Activated gamma-delta T cell (primary cell): ENCODE results near the gene ASCL1.

Source experiments
- DNase-seq: peaks from one replicate; lab custom pipeline; 2025; lab: John Stamatoyannopoulos, UW

ASCL1 gene

GRCh38 chr12:102951841-102952240 lies 5.6 kb upstream of the ASCL1 start:
- no peak for DNase-seq

- DNase-seq: no peak
Measured at GRCh38 chr12:102953221-102953620, 4.3 kb upstream of the ASCL1 start.

DNA sequence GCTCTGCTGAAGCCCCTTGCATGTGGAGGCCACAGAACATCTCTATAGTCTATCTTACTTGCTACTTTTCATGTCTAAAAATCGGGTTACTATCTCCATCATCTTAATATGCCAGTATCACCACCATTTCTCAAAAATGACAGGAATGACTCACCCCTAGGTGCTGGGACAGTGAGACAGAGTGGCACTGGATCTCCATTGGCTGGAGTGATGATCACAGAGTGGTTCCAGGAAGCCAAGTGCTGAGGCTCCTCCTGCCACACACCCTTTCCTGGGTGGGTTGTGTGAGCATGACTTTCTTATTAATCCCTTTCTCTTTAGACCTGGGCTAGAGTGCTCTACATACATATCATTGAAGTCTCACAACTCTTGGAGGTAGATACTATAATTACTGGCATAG lies 3.3 kb upstream of the ASCL1 start:
- no peak for DNase-seq

DNA sequence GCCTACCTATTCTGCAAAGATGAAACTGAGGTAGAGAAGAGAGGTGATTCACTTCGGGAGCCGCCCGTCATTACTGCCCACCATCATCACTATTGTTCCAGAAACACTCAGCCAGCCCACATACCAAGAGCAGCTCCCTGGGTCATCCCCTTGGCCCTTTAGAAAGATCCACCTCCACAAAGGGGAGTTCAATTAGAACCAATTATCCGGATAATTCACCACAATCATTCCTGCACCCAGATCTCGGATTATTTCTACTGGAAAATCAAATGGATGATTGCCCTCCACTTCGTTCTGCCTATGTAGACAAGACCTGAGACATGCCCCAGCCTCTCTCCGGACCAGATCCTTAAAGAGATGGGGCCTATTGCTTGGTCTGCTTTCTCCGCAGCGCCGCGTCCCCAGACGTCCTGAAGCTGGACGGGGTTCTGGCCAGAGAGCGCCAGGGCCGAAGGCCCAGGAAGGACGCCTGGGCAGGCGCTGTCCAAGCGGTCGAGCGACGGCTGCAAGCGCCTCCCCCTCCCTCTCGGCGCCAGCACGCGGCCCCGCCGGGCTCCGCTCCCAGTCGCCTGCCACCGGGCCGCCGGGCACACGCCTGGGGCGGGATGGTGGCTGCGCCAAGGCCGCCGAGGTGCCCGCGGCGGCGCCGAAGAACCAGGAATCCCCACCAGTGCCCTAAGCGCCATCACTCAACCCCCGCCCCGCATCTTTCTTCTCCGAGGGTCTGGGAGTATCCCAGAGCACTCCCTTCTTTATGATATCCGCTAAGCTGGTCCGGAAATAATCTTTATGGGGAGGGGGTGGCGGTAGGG lies 1.3 kb upstream of the ASCL1 start:
- DNase-seq: no peak

GRCh38 chr12:102956738-102957327 lies 641 bp upstream of the ASCL1 start:
- no peak for DNase-seq

DNA sequence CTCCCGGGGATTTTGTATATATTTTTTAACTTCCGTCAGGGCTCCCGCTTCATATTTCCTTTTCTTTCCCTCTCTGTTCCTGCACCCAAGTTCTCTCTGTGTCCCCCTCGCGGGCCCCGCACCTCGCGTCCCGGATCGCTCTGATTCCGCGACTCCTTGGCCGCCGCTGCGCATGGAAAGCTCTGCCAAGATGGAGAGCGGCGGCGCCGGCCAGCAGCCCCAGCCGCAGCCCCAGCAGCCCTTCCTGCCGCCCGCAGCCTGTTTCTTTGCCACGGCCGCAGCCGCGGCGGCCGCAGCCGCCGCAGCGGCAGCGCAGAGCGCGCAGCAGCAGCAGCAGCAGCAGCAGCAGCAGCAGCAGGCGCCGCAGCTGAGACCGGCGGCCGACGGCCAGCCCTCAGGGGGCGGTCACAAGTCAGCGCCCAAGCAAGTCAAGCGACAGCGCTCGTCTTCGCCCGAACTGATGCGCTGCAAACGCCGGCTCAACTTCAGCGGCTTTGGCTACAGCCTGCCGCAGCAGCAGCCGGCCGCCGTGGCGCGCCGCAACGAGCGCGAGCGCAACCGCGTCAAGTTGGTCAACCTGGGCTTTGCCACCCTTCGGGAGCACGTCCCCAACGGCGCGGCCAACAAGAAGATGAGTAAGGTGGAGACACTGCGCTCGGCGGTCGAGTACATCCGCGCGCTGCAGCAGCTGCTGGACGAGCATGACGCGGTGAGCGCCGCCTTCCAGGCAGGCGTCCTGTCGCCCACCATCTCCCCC lies 777 bp downstream of the ASCL1 start:
- no peak for DNase-seq

- DNase-seq: no peak
Measured at GRCh38 chr12:102958830-102959176, 1.3 kb downstream of the ASCL1 start.

DNA sequence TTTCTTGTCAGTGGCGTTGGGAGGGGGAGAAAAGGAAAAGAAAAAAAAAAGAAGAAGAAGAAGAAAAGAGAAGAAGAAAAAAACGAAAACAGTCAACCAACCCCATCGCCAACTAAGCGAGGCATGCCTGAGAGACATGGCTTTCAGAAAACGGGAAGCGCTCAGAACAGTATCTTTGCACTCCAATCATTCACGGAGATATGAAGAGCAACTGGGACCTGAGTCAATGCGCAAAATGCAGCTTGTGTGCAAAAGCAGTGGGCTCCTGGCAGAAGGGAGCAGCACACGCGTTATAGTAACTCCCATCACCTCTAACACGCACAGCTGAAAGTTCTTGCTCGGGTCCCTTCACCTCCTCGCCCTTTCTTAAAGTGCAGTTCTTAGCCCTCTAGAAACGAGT lies 1.9 kb downstream of the ASCL1 start:
- no peak for DNase-seq

DNA sequence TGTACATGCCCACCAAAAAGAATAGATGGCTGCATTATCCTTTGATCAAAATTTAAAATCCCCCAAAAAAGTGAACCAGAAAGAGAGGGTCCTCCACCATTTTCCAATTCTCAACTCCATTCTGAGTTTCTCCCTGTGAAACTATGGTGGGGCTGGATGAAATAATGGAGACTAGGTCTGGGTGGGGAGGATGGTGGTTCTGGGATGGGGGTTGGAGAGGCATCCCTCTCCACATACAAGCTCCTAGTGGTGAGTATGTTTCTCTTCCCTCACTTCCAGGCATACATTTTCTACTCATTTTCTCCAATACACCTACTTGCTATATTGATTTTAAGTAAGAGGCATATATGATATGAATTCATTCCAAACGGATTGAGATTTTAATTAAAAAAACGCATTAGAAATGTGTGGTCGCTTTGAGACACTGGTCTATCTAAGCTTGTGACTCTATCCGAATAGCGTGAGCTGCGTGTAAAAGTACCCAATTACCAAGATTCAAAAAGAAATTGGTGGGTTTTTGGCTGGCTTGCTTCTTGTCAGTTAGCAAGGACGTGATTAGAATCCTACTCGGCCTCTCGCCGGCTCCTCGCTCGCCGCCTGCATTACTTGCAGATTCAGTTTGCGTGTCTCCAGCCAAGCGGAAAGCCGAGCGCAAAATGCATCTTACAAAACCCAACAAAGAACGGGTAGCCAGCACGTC lies 3.4 kb downstream of the ASCL1 start:
- no peak for DNase-seq

DNA sequence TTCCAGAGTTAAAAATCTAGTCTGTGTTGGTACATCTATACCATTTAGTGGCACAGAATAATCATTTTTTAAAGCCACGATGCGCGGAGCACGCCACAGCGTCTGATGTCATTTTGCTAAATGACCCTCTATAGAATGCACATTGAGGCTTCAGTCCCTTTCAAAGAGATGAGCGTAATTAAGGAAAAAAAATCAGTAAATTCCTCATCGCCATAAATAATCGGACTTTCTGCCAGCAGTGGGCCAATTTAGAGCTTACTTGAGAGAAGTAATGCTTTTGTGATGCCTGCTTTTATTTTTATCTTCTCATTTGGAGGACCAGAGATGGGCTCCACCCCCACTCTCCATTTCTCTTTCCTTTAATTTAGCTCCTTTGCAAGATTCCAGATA lies 4.0 kb downstream of the ASCL1 start:
- no peak for DNase-seq

- DNase-seq: no peak
Measured at GRCh38 chr12:102962532-102962931, 5.1 kb downstream of the ASCL1 start.

GRCh38 chr12:102962986-102963385 lies 5.5 kb downstream of the ASCL1 start:
- no peak for DNase-seq

- DNase-seq: no peak
Measured at GRCh38 chr12:102963796-102964195, 6.3 kb downstream of the ASCL1 start.

DNA sequence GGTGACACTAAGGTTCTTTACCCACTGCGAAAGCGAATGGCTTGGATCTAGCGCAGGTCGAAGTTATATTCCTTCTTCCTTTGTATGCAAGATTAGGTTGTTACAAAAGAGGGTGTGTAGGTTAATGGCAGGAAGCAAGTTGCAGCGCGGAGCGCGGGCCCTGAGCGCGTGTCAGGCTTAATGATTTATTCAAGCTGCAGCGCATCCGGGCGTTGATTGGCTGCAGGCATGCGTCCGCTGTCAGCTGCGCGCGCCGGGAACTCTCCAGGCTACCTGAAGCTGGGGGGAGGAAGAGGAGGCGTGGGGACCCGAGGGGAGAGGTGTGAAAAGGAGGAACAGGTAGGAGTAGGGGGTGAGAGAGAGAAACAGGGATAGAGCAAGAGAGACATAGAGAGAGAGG lies 7.4 kb downstream of the ASCL1 start:
- no peak for DNase-seq

GRCh38 chr12:102965281-102966155 lies 8.0 kb downstream of the ASCL1 start:
- no peak for DNase-seq

DNA sequence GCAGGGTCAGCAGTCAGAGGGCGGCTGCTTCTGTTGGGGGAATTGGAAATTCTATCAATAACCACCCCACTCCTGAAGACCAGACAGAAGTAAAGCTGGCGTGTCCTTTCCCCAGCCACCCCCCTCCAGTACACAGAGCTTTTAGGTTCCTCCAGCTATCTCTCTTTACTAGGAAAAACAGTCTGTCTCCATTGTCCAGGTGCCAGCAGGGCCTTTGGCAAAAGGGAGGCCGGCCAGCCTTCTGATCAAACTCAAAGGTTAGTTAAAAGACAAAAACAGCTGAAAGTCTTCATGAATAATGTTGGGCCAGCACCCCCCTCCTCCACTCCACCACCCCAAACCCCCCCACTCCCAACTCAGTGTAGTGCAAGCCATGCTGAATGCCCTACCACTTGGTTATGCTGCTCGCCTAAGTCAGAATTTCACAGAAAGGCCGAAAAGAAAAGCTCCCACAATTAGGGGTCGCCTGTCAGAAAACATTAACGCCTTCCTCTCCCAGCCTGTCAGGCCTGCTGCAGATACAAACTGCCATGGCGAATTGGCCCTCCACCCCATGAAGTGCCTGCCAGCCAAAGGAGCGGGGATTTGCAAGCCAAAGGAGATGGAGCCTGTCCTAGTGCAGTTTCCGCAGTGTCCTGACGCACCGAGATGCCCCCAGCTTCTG lies 8.9 kb downstream of the ASCL1 start:
- DNase-seq: no peak

DNA sequence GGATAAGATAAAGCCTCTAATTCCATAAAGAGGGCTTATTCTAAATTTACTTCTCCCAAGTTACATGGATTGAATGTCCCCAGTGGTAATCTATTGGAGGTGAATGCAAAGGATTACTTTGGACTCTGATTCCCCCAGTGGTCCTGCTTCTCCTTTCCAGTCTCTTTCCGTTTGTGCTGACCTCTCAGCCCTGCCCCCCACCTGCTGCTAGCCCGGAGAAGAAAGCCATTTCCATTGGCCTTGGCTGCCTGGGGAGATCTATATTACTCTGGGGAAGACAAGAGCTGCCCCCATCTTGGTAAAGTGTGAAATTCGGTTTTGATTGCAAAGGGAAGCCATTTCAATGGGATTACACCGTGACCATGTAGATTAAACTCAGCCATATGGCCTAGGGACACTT lies 13.3 kb downstream of the ASCL1 start:
- DNase-seq: no peak

DNA sequence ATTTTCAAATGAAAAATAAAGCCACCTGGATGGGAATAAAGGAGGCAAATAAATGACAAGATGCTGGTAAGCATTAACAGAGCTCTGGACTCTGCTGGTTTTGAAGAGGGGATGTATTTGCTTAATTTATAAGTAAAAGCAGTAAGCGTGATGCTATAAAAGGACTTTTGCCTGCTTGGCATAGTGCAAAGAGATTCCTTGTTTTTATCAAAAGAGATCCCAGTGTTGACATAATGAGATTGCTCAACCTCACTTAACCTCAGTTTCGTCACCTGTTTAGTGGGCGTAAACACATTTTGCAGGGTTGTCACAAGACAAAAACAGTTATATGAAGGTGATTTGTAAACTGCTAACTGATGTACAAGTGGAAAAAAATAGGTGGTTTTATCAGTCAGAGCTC lies 13.8 kb downstream of the ASCL1 start:
- no peak for DNase-seq

DNA sequence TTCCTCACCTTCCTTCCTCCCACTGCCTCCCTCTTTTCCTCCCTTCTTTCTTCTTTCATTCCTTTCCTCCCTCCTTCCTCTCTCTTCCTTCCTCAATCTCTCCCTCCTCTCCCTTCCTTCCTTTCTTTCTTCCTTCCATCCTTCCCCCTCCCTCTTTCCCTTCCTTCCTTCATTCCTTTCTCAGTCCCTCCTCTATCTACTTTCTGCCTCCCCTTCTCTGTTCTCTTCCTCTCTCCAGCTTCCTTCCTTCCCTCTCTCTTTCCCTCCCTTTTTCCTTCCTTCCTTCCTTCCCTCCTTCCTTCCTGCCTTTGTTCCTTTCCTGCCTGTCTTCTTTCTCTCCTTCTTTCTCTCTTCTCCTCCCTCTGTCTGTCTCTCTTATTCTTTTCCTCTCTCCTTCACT lies 16.1 kb downstream of the ASCL1 start:
- DNase-seq: no peak

DNA sequence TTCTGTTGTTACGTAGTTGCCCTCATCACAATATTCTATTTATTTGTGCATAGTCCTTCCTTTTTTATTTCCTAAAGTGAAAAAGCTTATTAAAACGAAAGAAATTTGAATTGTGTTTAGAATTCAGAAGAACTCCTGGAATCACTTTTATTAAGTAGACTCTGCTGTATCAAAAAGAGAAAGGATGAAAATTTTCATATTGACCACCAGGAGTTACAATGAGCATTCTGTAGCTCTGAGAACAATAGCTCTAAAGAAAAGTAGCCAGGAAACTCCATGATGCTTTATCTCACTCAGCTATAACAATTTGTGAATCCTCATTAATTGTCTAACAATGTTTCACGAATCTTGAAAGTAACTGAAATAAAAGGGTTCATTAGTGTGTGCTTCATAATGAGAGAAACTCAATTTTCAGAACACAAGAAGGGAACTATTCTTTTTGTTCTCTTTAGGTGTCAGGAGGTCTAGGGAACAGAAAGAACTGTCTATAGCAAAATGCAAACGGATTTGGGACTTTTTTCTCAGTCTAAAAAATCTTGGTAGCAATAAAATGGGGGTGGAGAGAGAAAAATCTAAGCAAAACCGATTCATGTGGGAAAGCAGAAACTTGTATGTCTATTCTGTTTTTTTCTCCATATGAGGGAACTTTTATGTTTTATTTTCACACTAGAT lies 19.3 kb downstream of the ASCL1 start:
- no peak for DNase-seq
